Brain microvascular endothelial cell (primary cell): ENCODE measurements around the gene EIF1B.

Experiments used
- DNase-seq: peaks from one replicate; pipeline ENCODE4 v3.0.0-alpha.2; 2020
- H3K27ac ChIP-seq: fragments of 250-450 bp; sonication (Bioruptor Pico); 2 replicates; pipeline ENCODE4 v1.5.1; 2020; ENCODE audit warnings: mild to moderate bottlenecking, moderate library complexity
- H3K27me3 ChIP-seq: fragments of 250-450 bp; sonication (Bioruptor Pico); replicated peaks from 2 replicates; pipeline ENCODE4 v1.5.1; 2020; ENCODE audit warnings: mild to moderate bottlenecking
- H3K36me3 ChIP-seq: fragments of 250-450 bp; sonication (Bioruptor Pico); replicated peaks from 2 replicates; pipeline ENCODE4 v1.5.1; 2020; ENCODE audit warnings: mild to moderate bottlenecking
- H3K4me3 ChIP-seq: 2 replicates; pipeline ENCODE4 v1.5.1; 2011; ENCODE audit warnings: low read depth, mild to moderate bottlenecking, control low read depth, low read length, moderate library complexity
- in situ Hi-C: cut with HindIII; loops from 2 replicates; pipeline ENCODE4 v1.10.0; 2017; ENCODE audit warnings: low sequenced_read_pairs, low pct_ligation_motif_present
- TF ChIP-seq, protein P1 (sequence below): IDR thresholded peaks from 2 replicates; pipeline ENCODE4 v1.5.1; 2011; ENCODE audit warnings: low read depth, mild to moderate bottlenecking, moderate library complexity, low read length, control low read depth, inconsistent platforms; ENCODE audit errors: missing control alignments

EIF1B gene

DNA sequence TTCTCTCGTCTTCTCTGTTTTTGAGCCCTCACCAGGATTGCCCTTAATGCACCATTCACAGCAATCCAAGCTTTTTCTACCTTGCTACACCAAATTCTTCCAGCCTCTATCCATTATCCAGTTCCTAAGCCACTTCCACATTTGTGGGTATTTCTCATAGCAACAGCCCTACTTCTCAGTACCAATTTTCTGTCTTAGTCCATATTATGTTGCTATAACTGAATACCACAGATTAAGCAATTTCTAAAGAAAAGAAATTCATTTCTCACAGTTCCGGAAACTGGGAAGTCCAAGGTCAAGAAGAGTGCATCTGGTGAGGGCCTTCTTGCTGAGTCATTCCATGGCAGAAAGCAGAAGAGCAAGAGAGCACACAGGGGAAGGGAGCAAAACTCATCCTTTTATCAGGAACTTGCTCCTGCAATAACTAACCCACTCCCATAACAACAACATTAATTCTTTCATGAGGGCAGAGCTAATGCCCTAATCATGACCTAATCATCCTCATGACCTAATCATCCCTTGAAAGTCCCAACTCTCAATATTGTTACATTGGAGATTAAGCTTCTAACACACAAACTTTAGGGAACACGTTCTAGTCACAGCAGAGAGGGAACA is 9.7 kb upstream of the EIF1B start:
- Histone ChIP-seq H3K36me3 (no peaks in the 10 kb centered on the region), H3K4me3 (no peak overlapping the region), H3K27ac (peak overlapping the region; percentile 76), H3K27me3 (no peaks in the 10 kb centered on the region)
- TF ChIP-seq, protein P1, sequence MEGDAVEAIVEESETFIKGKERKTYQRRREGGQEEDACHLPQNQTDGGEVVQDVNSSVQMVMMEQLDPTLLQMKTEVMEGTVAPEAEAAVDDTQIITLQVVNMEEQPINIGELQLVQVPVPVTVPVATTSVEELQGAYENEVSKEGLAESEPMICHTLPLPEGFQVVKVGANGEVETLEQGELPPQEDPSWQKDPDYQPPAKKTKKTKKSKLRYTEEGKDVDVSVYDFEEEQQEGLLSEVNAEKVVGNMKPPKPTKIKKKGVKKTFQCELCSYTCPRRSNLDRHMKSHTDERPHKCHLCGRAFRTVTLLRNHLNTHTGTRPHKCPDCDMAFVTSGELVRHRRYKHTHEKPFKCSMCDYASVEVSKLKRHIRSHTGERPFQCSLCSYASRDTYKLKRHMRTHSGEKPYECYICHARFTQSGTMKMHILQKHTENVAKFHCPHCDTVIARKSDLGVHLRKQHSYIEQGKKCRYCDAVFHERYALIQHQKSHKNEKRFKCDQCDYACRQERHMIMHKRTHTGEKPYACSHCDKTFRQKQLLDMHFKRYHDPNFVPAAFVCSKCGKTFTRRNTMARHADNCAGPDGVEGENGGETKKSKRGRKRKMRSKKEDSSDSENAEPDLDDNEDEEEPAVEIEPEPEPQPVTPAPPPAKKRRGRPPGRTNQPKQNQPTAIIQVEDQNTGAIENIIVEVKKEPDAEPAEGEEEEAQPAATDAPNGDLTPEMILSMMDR: no peak
- peak; percentile 84 for DNase-seq
- in situ Hi-C loops: no loop called here

DNA sequence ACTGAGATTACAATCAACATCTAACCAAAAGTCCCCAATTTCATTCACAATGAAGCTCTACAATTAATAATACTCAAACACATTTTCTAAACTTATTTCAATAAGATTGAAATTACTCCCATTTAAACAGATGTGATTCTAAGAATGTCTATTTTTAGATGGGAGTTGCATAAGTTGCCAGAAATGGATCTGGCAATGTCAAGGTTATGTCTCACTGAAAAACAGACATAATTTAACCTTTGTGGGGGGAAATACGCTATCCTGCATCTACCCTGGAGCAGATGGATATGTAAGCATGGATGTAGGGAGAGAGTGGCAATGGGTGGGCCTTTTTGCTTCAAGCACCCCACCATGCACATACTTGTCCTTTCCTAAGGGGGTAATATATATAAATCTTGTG is 6.7 kb upstream of the EIF1B start:
- TF ChIP-seq, protein P1: no peak
- DNase-seq: no peak
- no peak overlapping the region for H3K4me3 ChIP-seq
- in situ Hi-C loops: no loop called here
- no peaks in the 10 kb centered on the region for H3K36me3 ChIP-seq
- H3K27me3 ChIP-seq: no peaks in the 10 kb centered on the region
- no peak overlapping the region for H3K27ac ChIP-seq

DNA sequence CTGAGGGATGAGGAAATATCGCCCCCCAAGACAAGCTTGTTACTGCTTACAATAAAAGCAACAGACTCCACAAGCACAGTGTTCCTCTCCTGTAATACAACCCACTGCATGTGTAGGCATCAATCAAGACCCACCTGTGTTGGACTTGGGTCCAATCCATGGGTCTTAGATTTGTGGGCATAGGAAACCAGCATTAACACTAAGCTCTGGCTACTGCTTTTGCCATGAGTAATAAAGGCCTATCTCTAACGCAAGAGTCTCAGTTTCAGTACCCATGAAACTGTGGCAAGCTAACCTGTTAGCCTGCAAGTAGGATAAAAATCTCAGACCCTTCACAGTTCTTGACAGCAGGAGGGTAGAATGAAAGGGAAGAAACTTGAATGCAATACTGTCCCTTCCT is 5.2 kb upstream of the EIF1B start:
- H3K27me3 ChIP-seq: no peaks in the 10 kb centered on the region
- no peak overlapping the region for H3K27ac ChIP-seq
- no peak overlapping the region for H3K4me3 ChIP-seq
- in situ Hi-C loops: no loop called here
- no peaks in the 10 kb centered on the region for H3K36me3 ChIP-seq
- no peak for DNase-seq
- TF ChIP-seq, protein P1: no peak

DNA sequence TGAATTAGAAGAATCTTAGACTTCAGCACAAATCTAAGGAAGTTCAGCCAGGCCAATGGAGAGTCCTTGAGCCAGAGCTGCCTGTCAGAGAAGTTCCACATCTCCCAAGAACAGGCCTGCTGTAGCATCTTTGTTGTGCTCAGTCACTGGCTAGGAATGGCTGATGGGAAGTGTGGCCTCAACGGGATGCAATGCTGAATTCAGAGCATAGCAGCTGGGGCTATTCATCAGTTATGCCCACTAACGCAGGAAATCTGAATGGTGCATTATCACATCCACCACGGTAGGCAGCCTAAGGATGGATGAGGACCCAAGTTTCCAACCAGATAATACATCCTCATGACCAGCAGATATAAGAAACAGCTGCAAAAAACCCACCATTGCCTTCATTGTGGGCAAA is 3.2 kb upstream of the EIF1B start:
- Histone ChIP-seq H3K27ac (no peak overlapping the region), H3K36me3 (peaks cover under 1% of the 10 kb centered on the region), H3K27me3 (no peaks in the 10 kb centered on the region), H3K4me3 (no peak overlapping the region)
- no peak for DNase-seq
- in situ Hi-C loops: no loop called here
- TF ChIP-seq, protein P1: no peak

DNA sequence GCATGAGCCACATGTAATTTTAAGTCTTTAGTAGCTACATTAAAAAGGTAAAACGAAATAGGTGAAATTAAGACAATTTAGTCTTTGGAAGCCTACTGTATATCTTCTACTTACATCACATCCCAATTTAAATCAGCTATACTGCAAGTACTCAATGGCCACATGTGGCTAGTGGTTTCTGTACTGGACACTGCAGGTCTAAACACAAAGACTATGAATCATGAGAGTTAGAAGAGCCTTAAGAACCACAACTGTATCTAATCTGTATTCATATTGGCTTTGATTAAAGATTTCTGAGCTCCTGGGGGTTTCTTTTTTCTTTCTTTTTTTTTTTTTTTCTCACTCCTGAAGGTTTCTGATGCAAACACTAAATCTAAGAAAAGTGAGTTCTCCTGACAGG is 2.3 kb upstream of the EIF1B start:
- no peak overlapping the region for H3K4me3 ChIP-seq
- no peaks in the 10 kb centered on the region for H3K27me3 ChIP-seq
- H3K27ac ChIP-seq: no peak overlapping the region
- no peak for DNase-seq
- H3K36me3 ChIP-seq: peaks cover 8% of the 10 kb centered on the region
- TF ChIP-seq, protein P1: no peak
- in situ Hi-C loops: no loop called here
